ENCODE measurements around the gene MYRF.

GRCh38 chr11:61812736-61813411 lies 60.4 kb downstream of the MYRF start:
- TF ChIP-seq CTCF (conservative IDR thresholded peaks at IDR 0.05; ENCODE audit: low read depth, low read length) (no peak), SMC3 (IDR thresholded peaks at IDR 0.05; ENCODE audit: low read depth, low read length) (no peak), RCOR1 (IDR thresholded peaks at IDR 0.05; ENCODE audit: insufficient replicate concordance, low read length) (no peak)
